DND-41 (cell line): ENCODE data around the gene OR51E2.

ENCODE experiments used
- EZH2 ChIP-seq: IDR thresholded peaks from 3 replicates; pipeline ENCODE4 v1.6.1; 2012; ENCODE audit warnings: borderline replicate concordance, low read depth, mild to moderate bottlenecking, moderate library complexity, low read length, inconsistent platforms; ENCODE audit not compliant: severe bottlenecking
- TF ChIP-seq, protein P1 (sequence below): IDR thresholded peaks from 2 replicates; pipeline ENCODE4 v1.5.1; 2012; ENCODE audit warnings: borderline replicate concordance, low read length, moderate library complexity, mild to moderate bottlenecking; ENCODE audit not compliant: poor library complexity, severe bottlenecking; ENCODE audit errors: extremely low read depth

DNA sequence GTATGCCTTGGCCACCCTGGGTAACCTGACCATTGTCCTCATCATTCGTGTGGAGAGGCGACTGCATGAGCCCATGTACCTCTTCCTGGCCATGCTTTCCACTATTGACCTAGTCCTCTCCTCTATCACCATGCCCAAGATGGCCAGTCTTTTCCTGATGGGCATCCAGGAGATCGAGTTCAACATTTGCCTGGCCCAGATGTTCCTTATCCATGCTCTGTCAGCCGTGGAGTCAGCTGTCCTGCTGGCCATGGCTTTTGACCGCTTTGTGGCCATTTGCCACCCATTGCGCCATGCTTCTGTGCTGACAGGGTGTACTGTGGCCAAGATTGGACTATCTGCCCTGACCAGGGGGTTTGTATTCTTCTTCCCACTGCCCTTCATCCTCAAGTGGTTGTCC lies 57.7 kb downstream of the OR51E2 start:
- no peak for TF ChIP-seq EZH2
- TF ChIP-seq, protein P1, sequence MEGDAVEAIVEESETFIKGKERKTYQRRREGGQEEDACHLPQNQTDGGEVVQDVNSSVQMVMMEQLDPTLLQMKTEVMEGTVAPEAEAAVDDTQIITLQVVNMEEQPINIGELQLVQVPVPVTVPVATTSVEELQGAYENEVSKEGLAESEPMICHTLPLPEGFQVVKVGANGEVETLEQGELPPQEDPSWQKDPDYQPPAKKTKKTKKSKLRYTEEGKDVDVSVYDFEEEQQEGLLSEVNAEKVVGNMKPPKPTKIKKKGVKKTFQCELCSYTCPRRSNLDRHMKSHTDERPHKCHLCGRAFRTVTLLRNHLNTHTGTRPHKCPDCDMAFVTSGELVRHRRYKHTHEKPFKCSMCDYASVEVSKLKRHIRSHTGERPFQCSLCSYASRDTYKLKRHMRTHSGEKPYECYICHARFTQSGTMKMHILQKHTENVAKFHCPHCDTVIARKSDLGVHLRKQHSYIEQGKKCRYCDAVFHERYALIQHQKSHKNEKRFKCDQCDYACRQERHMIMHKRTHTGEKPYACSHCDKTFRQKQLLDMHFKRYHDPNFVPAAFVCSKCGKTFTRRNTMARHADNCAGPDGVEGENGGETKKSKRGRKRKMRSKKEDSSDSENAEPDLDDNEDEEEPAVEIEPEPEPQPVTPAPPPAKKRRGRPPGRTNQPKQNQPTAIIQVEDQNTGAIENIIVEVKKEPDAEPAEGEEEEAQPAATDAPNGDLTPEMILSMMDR, result no peak
